ENCODE measurements around the gene ZNF524. TPM values are rescaled to one million over a fixed set of nuclear protein-coding genes. Genes with fewer than 3 reads are reported as not detected.

Gene ZNF524
- total RNA-seq, 4 donors from 2014 or later: 30.3 to 45.2 (median 44.4) TPM

DNA sequence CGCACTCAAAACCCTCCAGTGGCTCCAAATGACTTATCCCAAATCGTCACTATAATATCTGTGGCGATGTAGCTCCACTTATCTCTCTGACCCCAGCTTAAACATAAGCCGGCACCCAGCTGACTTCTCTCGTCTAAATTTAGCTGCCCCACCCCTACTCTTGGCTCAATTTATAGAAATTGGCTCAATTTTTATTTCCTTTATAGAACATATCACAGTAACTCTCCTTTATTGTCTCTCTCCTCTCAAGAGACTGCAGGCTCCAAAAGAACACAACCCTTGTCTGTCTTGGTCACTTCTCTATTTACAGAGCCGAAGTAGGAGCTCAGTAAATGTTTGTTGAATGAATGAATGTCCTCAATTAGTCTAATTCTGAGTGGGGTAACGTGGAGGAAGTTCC lies 23.5 kb downstream of the ZNF524 start:
- H3K27me3 ChIP-seq: no peaks in the 10 kb centered on the region

GRCh38 chr19:55624109-55625003 lies 24.3 kb downstream of the ZNF524 start, which contains the start of gene ZNF784:
ZNF784 (minus strand) TSS chr19:55624566; CDS start chr19:55624561, 5 bp downstream.
- peak; percentile 94 to 96 (median 96) for DNase-seq
- Histone ChIP-seq H3K36me3 (peaks cover 0 to 17% (median 0%) of the 10 kb centered on the region in 3 donors), H3K27me3 (no peaks in the 10 kb centered on the region), H3K9me3 (no peaks in the 10 kb centered on the region), H3K4me1 (peaks cover 0 to 6% (median 0%) of the 10 kb centered on the region in 4 donors), H3K27ac (peak within 1 kb of the TSS; percentile 91 to 98 (median 96)), H3K4me3 (peak within 1 kb of the TSS; percentile 57 to 78 (median 66))
- peak; percentile 40 to 62 for TF ChIP-seq POLR2A (IDR thresholded peaks at IDR 0.05)
- no peak for TF ChIP-seq CTCF (IDR thresholded peaks at IDR 0.05)

More for the DNA sequence above, 23.5 kb downstream of the ZNF524 start:
- Histone ChIP-seq H3K36me3 (peaks cover 0 to 17% (median 0%) of the 10 kb centered on the region in 3 donors), H3K4me1 (peaks cover 0 to 6% (median 0%) of the 10 kb centered on the region in 4 donors), H3K27ac (peak overlapping the region in 1 of 4 donors; percentile 98), H3K4me3 (peak overlapping the region in 1 of 4 donors; percentile 78), H3K9me3 (no peaks in the 10 kb centered on the region)
- no peak for TF ChIP-seq CTCF (IDR thresholded peaks at IDR 0.05)
- no peak for TF ChIP-seq POLR2A (IDR thresholded peaks at IDR 0.05)
- DNase-seq: no peak

- no peak for TF ChIP-seq POLR2A (IDR thresholded peaks at IDR 0.05)
- Histone ChIP-seq H3K4me1 (peaks cover 0 to 6% (median 0%) of the 10 kb centered on the region in 4 donors), H3K9me3 (no peaks in the 10 kb centered on the region), H3K27ac (peak overlapping the region; percentile 91 to 98 (median 96)), H3K4me3 (peak overlapping the region; percentile 57 to 78 (median 66)), H3K36me3 (peaks cover 0 to 17% (median 0%) of the 10 kb centered on the region in 3 donors), H3K27me3 (no peaks in the 10 kb centered on the region)
- DNase-seq: no peak
Observed at GRCh38 chr19:55625004-55625326, 24.9 kb downstream of the ZNF524 start.

- no peaks in the 10 kb centered on the region for H3K9me3 ChIP-seq
- peaks cover 0 to 12% (median 0%) of the 10 kb centered on the region in 3 donors for H3K36me3 ChIP-seq
- peak in 2 of 3 donors; percentile 50 to 68 for DNase-seq
- H3K4me1 ChIP-seq: peaks cover 0 to 6% (median 0%) of the 10 kb centered on the region in 4 donors
- no peak overlapping the region for H3K27ac ChIP-seq
- H3K4me3 ChIP-seq: no peak overlapping the region
- no peak for TF ChIP-seq CTCF (IDR thresholded peaks at IDR 0.05)
- no peak for TF ChIP-seq POLR2A (IDR thresholded peaks at IDR 0.05)
- no peaks in the 10 kb centered on the region for H3K27me3 ChIP-seq
Observed at GRCh38 chr19:55626350-55626749, 26.3 kb downstream of the ZNF524 start.

- Histone ChIP-seq H3K27ac (no peak overlapping the region), H3K36me3 (no peaks in the 10 kb centered on the region), H3K27me3 (no peaks in the 10 kb centered on the region), H3K4me1 (peaks cover 6 to 19% (median 10%) of the 10 kb centered on the region in 4 donors), H3K4me3 (no peak overlapping the region), H3K9me3 (no peaks in the 10 kb centered on the region)
- TF ChIP-seq CTCF (IDR thresholded peaks at IDR 0.05) (peak; percentile 86 to 98 (median 94)), POLR2A (IDR thresholded peaks at IDR 0.05) (no peak)
- peak; percentile 54 to 100 (median 98) for DNase-seq
Observed at GRCh38 chr19:55632463-55632834, 32.4 kb downstream of the ZNF524 start.

GRCh38 chr19:55633861-55634260 lies 33.8 kb downstream of the ZNF524 start:
- H3K36me3 ChIP-seq: peaks cover 0 to 6% (median 0%) of the 10 kb centered on the region in 3 donors
- peaks cover 6 to 30% (median 10%) of the 10 kb centered on the region in 4 donors for H3K4me1 ChIP-seq
- peak overlapping the region in 2 of 4 donors; percentile 56 to 91 for H3K27ac ChIP-seq
- DNase-seq: no peak
- no peaks in the 10 kb centered on the region for H3K9me3 ChIP-seq
- no peak overlapping the region for H3K4me3 ChIP-seq
- no peaks in the 10 kb centered on the region for H3K27me3 ChIP-seq
- TF ChIP-seq POLR2A (IDR thresholded peaks at IDR 0.05) (no peak), CTCF (IDR thresholded peaks at IDR 0.05) (no peak)
